Measurements from ENCODE around the gene TTLL11.

The TTLL11 gene

DNA sequence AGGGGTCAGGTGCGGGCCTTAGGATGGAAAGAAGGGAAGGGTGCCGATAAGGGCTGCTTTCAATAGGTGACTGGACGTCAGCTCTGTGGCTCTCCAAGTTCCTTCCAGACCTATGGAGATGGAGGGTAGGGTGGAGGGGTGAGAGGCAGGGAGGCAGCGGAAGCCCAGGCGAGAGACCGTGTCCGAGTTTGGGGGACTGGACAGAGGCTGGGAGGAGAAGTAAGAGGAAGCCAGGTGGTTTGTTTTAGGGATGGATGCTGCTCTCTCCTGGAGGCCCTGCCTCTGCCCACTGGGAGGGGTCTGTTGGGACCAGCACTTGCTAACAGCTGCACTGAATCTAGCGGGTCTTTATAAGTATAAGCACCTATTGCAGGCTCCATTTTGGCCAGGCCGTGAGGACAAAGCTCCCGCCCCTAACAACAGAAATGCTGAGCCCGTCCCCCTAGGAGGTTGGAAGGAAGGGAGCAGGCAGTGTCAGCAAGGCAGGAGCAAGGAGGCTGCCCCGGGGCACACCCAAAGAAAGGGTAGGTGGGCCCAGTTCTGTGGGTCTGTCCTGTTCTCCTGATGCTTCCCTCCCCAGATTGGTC, 274.2 kb downstream of the TTLL11 start:
- DNase-seq: no peak
- in situ Hi-C loops (cut with MboI; ENCODE audit: low pct_unique_long_range_greater_than_20kb, low sequenced_read_pairs): no loop called here

- DNase-seq: no peak
- in situ Hi-C loops (cut with MboI; ENCODE audit: low pct_unique_long_range_greater_than_20kb, low sequenced_read_pairs): no loop called here
These were observed 275.0 kb downstream of the TTLL11 start for GRCh38 chr9:121818016-121818661.

DNA sequence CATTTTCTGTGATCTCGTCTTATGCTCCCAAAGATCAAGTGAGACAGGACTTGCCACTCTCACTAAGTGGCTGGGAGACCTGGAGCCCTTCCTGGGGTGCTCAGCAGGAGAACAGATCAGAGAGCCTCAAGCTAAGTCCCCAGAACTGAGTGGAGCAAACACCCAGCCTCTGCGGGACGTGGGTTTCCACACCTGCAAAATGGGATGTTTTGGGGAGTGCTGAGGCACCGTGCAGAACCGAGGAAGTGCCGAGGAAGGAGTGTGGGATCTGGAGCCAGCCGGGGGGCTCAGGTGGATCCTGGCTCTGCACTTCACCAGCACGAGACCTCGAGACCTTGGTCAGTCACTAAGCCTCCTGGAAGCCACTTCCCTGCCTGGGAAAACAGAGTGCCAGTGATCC, 275.6 kb downstream of the TTLL11 start:
- in situ Hi-C loops (cut with MboI; ENCODE audit: low pct_unique_long_range_greater_than_20kb, low sequenced_read_pairs): no loop called here
- no peak for DNase-seq

GRCh38 chr9:121816845-121817450, 276.2 kb downstream of the TTLL11 start:
- in situ Hi-C loops (cut with MboI; ENCODE audit: low pct_unique_long_range_greater_than_20kb, low sequenced_read_pairs): no loop called here
- no peak for DNase-seq

DNA sequence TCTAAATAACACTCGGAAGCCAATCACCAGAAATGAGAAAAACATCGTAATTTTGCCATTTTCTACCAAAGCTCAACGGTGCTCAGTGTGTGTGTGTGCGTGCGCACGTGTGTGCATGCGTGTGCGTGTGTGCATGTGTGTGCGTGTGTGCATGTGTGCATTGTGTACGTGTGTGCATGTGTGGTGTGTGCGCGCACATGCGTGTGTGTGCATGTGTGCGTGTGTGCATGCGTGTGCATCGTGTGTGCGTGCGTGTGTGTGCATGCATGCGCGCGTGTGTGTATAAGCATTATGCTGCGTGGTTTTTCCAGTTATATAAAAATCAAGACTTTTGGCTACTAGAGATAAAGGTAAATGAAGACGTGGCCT, 276.7 kb downstream of the TTLL11 start:
- in situ Hi-C loops (cut with MboI; ENCODE audit: low pct_unique_long_range_greater_than_20kb, low sequenced_read_pairs): no loop called here

DNA sequence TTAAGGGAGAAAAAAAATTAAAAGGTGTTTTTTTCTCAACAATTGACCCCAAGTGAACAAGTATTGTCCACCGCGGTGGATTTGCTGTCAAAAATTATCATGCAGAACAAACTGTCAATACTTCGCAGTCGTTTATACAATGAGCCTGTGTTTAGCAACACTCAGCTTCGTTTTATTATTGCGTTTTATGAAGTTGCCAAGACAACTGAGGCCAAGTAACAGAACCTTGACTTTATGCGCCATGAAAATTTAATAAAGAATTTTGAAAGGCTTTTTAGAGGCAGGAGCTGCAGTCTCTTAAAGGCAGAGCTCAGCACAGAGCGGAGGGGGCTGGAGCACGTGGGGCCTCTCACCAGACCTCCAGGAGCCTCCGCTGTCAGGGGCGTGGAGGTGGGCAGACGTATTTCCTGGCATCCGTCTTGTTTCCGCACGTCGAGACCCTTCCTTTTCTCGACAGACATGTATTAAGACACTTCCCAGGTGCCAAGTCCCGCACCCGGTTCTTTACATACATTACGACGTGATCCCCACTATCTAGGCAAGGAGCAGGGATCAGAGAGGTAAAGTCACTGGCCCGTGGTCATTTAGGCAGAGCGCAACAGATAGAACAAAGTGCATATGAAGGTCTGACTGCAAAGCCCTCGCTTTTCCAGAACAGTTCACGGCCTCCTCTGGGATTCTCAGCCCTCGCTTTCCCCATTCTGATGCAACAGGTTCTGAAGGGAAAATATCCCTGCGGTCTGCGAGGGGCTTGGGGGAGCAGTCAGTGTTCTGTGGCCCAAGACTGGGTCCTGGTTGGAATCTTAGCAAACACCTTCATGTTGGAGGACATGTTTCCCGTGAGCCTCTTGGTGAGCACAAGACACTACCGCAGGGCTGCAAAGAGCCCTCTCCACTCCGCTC, 277.3 kb downstream of the TTLL11 start:
- in situ Hi-C loops (cut with MboI; ENCODE audit: low pct_unique_long_range_greater_than_20kb, low sequenced_read_pairs): no loop called here
- DNase-seq: no peak

More for the DNA sequence above, 276.7 kb downstream of the TTLL11 start:
- DNase-seq: no peak

DNA sequence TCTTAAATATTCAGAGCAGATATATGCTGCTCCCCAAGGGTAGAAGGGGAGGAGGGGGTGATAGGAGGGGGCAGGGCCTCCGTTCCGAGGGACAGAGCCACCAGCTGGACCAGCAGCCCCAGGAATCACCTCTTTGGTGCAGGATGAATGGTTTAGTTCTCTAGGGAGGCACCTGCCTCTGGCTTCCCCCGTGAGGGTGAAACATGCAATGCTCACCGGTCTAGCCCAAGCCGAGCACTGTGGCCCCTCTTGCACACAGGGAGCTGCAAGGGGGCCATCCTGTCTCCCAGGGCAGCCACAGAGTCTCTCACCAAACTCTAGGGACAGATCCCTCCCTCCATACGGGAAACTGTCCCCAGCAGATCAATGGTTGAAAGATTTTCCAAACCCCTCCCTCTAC, 278.0 kb downstream of the TTLL11 start:
- in situ Hi-C loops (cut with MboI; ENCODE audit: low pct_unique_long_range_greater_than_20kb, low sequenced_read_pairs): no loop called here
- no peak for DNase-seq

- no peak for DNase-seq
- in situ Hi-C loops (cut with MboI; ENCODE audit: low pct_unique_long_range_greater_than_20kb, low sequenced_read_pairs): no loop called here
These were observed 278.5 kb downstream of the TTLL11 start for GRCh38 chr9:121814594-121814993.

DNA sequence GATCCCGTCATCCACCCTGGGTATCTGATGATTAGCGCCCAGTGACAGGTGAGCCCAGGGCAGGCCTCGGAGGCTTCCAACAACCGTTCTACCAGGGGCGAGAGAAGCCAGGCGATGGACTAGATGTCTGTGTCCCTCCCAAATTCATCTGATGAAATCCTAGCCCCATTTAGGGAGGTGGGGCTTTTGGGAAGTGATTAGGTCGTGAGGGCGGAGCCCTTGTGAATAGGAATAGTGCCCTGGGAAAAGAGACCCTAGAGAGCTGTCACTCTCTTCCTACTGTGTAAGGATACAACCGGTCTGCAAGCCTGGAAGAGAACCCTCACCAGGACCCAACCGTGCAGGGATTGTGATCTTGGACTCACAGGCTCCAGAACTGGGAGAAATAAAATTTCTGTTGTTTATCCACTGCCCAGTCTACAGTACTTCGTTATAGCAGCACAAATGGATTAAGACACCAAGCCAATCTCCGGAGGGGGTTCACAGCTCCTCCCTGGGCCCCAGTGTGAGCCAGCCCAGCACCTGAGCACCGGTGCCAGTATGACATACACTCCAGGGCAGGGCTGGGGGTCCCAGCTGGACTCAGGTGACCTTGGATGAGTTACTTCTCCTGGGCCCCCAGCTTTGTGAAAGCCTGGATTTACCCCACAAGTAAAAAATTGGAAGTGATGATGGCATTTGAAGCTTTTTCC, 279.4 kb downstream of the TTLL11 start:
- DNase-seq: no peak
- in situ Hi-C loops (cut with MboI; ENCODE audit: low pct_unique_long_range_greater_than_20kb, low sequenced_read_pairs): no loop called here

GRCh38 chr9:121812159-121812735, 280.9 kb downstream of the TTLL11 start:
- in situ Hi-C loops (cut with MboI; ENCODE audit: low pct_unique_long_range_greater_than_20kb, low sequenced_read_pairs): no loop called here
- DNase-seq: no peak

- in situ Hi-C loops (cut with MboI; ENCODE audit: low pct_unique_long_range_greater_than_20kb, low sequenced_read_pairs): no loop called here
- no peak for DNase-seq
These were observed 281.4 kb downstream of the TTLL11 start for GRCh38 chr9:121811751-121812150.

DNA sequence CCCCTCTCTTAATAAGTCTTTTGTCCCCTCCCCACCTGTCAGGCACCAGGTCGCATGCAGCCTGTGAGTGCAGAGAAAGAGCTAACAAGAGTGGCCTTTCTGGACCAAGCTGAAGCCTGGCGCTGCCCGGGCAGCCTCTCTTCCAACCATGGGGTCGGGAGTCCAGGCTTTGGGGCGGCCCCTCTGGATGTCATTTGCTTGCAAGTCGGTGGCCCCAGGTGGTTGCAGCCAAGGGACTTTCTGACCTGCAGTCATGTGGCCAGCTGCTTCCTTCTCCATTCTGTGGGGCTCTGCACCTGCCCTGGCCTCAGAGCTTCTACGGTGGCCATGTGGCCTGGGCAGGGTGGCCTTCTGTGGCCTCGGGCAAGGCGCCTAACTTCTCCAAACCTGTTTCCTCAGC, 282.0 kb downstream of the TTLL11 start:
- in situ Hi-C loops (cut with MboI; ENCODE audit: low pct_unique_long_range_greater_than_20kb, low sequenced_read_pairs): no loop called here
- no peak for DNase-seq

GRCh38 chr9:121810489-121810888, 282.6 kb downstream of the TTLL11 start:
- DNase-seq: no peak
- in situ Hi-C loops (cut with MboI; ENCODE audit: low pct_unique_long_range_greater_than_20kb, low sequenced_read_pairs): no loop called here

GRCh38 chr9:121809356-121810050, 283.6 kb downstream of the TTLL11 start:
- DNase-seq: no peak
- in situ Hi-C loops (cut with MboI; ENCODE audit: low pct_unique_long_range_greater_than_20kb, low sequenced_read_pairs): no loop called here

DNA sequence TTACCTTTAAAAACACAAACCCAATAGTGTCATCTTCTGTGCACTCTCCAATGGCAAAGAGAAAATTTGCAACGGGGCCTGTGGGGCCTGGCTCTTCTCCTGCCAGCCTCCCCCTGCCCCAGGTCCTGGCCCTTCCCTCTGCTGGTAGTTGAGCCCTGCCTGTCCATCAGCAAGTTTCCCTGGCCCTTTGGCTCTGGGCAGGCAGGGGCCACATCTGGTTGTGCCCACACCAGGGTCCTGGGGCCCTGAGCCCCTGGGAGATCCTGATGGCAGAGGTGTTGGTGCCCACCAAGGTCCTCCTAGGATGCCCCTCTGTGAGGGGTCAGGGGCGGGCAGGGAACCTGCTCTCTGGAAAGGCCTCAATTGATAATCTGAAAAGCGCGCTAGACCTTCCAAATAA, 284.3 kb downstream of the TTLL11 start:
- in situ Hi-C loops (cut with MboI; ENCODE audit: low pct_unique_long_range_greater_than_20kb, low sequenced_read_pairs): no loop called here
- no peak for DNase-seq

GRCh38 chr9:121807823-121808278, 285.3 kb downstream of the TTLL11 start:
- in situ Hi-C loops (cut with MboI; ENCODE audit: low pct_unique_long_range_greater_than_20kb, low sequenced_read_pairs): no loop called here
- no peak for DNase-seq

GRCh38 chr9:121807069-121807822, 285.9 kb downstream of the TTLL11 start:
- no peak for DNase-seq
- in situ Hi-C loops (cut with MboI; ENCODE audit: low pct_unique_long_range_greater_than_20kb, low sequenced_read_pairs): no loop called here

- in situ Hi-C loops (cut with MboI; ENCODE audit: low pct_unique_long_range_greater_than_20kb, low sequenced_read_pairs): no loop called here
- DNase-seq: no peak
These were observed 290.4 kb downstream of the TTLL11 start for GRCh38 chr9:121802753-121803152.
